ENCODE results near the gene USF2. TPM values are rescaled to one million over a fixed set of nuclear protein-coding genes. Genes with fewer than 3 reads are reported as not detected.
A peak's percentile ranks its signal among the peaks of the same experiment; 100 is the strongest.
"Not testable (repeated sequence)": the region's sequence is repeated elsewhere in the genome, so short reads cannot be mapped to it uniquely, and the experiment has no call there.

USF2 gene
- total and polyA plus RNA-seq, 10 of the 15 experiments (the other 5 are each of a cell fraction or from before 2014, with no cell fraction given): 0.56 to 157 (median 65.5) TPM

DNA sequence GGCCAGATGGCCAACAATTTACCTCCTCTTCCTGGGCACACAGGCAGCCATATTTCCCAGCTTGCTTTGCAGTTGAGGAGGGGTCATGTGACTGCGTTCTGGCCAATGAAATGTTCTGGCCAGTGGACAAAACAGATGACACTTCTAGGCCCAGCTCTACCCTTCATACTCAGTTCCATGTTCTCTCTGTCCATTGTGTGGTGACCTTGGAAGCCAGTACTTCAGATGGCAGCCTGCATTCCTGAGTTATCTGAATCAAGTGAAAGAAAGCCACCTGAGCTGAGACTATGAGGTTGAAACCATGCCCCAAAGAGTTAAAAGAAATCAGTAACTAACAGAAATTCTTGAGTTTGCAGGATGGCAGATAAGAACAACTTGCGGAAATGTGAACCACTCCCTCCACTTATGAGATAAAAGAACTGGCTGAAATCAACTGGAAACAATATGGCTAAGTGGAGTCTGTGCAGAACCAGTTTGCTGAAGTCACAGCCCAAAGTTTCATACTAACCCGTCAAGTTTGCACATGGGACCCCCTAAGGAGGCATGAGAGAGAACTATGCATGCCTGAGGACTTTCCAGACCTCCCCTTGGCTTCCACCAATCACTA, 48.3 kb upstream of the USF2 start:
- ChIA-PET CTCF (interaction anchor here (0.6 to 1.1 kb wide), 2 partner anchors 66 to 78 kb away, joined by 3 to 4 read pairs; partner anchors contain the start of gene FXYD5), RAD21 (ENCODE audit: unreplicated experiment) (no interaction called here), POLR2A (no interaction called here), SMC1A (ENCODE audit: uncharacterized antibody, unreplicated experiment) (interaction anchor here (1.2 kb wide), 1 partner anchor 22 kb away, joined by 3 read pairs; no protein-coding TSS in a partner anchor)
- H3K9ac ChIP-seq (ENCODE audit: control insufficient read depth, insufficient read depth, low read length): no peak overlapping the region
- peaks cover 8% of the 10 kb centered on the region for H3K4me1 ChIP-seq (ENCODE audit: control insufficient read depth, insufficient read depth, low read length)
- no peaks in the 10 kb centered on the region for H3K36me3 ChIP-seq (ENCODE audit: control insufficient read depth in 2 of 2, insufficient read depth in 2 of 2, low read length in 1 of 2)
- FAIRE-seq (no peak), ATAC-seq (no peak), DNase-seq (ENCODE audit: low read depth, low spot score) (no peak)
- H3K4me2 ChIP-seq (ENCODE audit: control insufficient read depth, insufficient read depth): no peak overlapping the region
- intact Hi-C loops (cut with micrococcal nuclease; ENCODE audit: unreplicated experiment): no loop called here
- in situ Hi-C loops (cut with MboI): no loop called here
- no peaks in the 10 kb centered on the region for H4K20me1 ChIP-seq (ENCODE audit: control insufficient read depth, insufficient read depth)
- H3K79me2 ChIP-seq (ENCODE audit: control insufficient read depth, insufficient read depth, low read length): no peaks in the 10 kb centered on the region
- BruUV-seq (replicated peaks): no TSS peak
- no peaks in the 10 kb centered on the region for H3K27me3 ChIP-seq (replicated peaks in 1 of 2; ENCODE audit: control insufficient read depth in 2 of 2, insufficient read depth in 2 of 2, low read length in 1 of 2)
- H3K4me3 ChIP-seq: no peak overlapping the region
- 75% methylated on average over 3 of the region's 3 CpGs for WGBS (ENCODE audit: insufficient coverage, insufficient replicate concordance, low lambda C conversion rate, missing lambda C conversion rate)
- peak; percentile 41; the same call in 1 of the 2 replicates for TF ChIP-seq NFYB (IDR thresholded peaks at IDR 0.05; ENCODE audit: insufficient read depth, low read depth, low read length)
- TF ChIP-seq, protein P1, sequence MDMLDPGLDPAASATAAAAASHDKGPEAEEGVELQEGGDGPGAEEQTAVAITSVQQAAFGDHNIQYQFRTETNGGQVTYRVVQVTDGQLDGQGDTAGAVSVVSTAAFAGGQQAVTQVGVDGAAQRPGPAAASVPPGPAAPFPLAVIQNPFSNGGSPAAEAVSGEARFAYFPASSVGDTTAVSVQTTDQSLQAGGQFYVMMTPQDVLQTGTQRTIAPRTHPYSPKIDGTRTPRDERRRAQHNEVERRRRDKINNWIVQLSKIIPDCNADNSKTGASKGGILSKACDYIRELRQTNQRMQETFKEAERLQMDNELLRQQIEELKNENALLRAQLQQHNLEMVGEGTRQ (IDR thresholded peaks at IDR 0.05; ENCODE audit: borderline replicate concordance, low read depth, low read length): no peak
- TF ChIP-seq YY1 (IDR thresholded peaks at IDR 0.05; ENCODE audit: low read depth, low read length): 0 out of 2 replicates have a peak, but pooled peaks have one; percentile 28
- TF ChIP-seq, protein P2, sequence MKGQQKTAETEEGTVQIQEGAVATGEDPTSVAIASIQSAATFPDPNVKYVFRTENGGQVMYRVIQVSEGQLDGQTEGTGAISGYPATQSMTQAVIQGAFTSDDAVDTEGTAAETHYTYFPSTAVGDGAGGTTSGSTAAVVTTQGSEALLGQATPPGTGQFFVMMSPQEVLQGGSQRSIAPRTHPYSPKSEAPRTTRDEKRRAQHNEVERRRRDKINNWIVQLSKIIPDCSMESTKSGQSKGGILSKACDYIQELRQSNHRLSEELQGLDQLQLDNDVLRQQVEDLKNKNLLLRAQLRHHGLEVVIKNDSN (IDR thresholded peaks at IDR 0.05; ENCODE audit: borderline replicate concordance, extremely low read length, insufficient read depth, low read depth, low read length): peak; percentile 5
- TF ChIP-seq BMI1 (IDR thresholded peaks at IDR 0.05; ENCODE audit: borderline replicate concordance): no peak
- H3K27ac ChIP-seq (ENCODE audit: control insufficient read depth, insufficient read depth): no peak overlapping the region
- peaks cover 13% of the 10 kb centered on the region for H3K9me3 ChIP-seq (replicated peaks; ENCODE audit: control insufficient read depth, insufficient read depth, low read length)
- H2AFZ ChIP-seq (ENCODE audit: control insufficient read depth, low read depth, low read length): no peak overlapping the region

DNA sequence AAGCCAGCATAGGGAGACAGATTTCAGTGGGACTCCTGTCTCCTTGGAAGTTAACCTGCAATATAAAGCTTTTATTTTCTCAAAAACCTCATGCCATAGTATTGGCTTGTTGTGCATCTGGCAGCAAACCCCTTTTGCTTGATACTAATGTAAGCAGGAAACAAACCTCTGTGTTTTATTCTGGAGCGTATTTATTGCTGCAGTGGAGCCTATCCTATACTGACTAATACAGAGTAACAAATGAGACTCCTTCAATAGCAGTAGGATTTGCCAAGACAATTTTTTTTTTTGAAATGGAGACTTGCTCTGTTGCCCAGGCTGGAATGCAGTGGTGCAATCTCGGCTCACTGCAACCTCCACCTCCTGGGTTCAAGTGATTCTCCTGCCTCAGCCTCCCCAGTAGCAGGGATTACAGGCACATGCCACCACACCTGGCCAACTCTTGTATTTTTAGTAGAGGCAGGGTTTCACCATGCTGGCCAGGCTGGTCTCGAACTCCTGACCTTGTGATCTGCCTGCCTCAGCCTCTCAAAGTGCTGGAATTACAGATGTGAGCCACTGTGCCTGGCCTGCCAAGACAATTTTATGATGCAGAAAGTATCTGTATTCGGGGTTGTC, 47.7 kb upstream of the USF2 start:
- in situ Hi-C loops (cut with MboI); RAD21 ChIA-PET (ENCODE audit: unreplicated experiment); H3K27ac ChIP-seq (ENCODE audit: control insufficient read depth, insufficient read depth); H3K36me3 ChIP-seq (ENCODE audit: control insufficient read depth in 2 of 2, insufficient read depth in 2 of 2, low read length in 1 of 2); POLR2A ChIA-PET; H3K4me1 ChIP-seq (ENCODE audit: control insufficient read depth, insufficient read depth, low read length); H2AFZ ChIP-seq (ENCODE audit: control insufficient read depth, low read depth, low read length); DNase-seq (ENCODE audit: low read depth, low spot score); H3K27me3 ChIP-seq (replicated peaks in 1 of 2; ENCODE audit: control insufficient read depth in 2 of 2, insufficient read depth in 2 of 2, low read length in 1 of 2); H3K9ac ChIP-seq (ENCODE audit: control insufficient read depth, insufficient read depth, low read length); H3K79me2 ChIP-seq (ENCODE audit: control insufficient read depth, insufficient read depth, low read length); ATAC-seq; H4K20me1 ChIP-seq (ENCODE audit: control insufficient read depth, insufficient read depth); intact Hi-C loops (cut with micrococcal nuclease; ENCODE audit: unreplicated experiment); BruUV-seq (replicated peaks); H3K4me2 ChIP-seq (ENCODE audit: control insufficient read depth, insufficient read depth); FAIRE-seq; H3K4me3 ChIP-seq: not testable (repeated sequence)
- H3K9me3 ChIP-seq (replicated peaks; ENCODE audit: control insufficient read depth, insufficient read depth, low read length): peaks cover 13% of the 10 kb centered on the region
- 35% methylated on average over 4 of the region's 4 CpGs for WGBS (ENCODE audit: insufficient coverage, insufficient replicate concordance, low lambda C conversion rate, missing lambda C conversion rate)
- CTCF ChIA-PET: interaction anchor here (0.6 kb wide), 1 partner anchor 79 kb away, joined by 3 read pairs; no protein-coding TSS in a partner anchor
- SMC1A ChIA-PET (ENCODE audit: uncharacterized antibody, unreplicated experiment): interaction anchor here (1.2 kb wide), 1 partner anchor 21 kb away, joined by 3 read pairs; no protein-coding TSS in a partner anchor
